Embryonic facial prominence (tissue), 1 donor: ENCODE results near the gene SPATA3.
"Not testable (repeated sequence)": the region's sequence is repeated elsewhere in the genome, so short reads cannot be mapped to it uniquely, and the experiment has no call there.

Source experiments
- DNase-seq: peaks from one replicate; pipeline ENCODE4 v3.0.0-alpha.2; 2016; ENCODE audit errors: extremely low spot score

Gene SPATA3

DNA sequence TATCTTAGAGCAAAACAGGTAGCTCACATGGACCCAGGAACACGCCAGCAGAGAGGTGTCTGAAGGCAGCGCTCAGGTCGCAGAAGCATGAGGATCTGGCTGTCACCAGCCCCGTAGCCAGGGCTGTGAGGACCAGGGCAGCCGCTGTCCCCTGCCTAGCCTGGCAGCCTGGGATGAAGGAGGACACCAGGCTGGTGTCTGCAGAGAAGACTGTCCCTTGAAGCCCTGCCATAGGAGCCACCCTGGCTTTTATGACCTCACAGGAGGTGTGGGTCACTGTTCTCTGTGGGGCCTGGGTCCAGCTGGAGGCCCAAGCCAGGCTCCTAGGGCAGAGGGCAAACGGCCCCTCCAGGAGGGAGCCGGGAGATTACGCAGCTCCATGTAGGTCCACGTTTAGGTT is at the start of gene SPATA3:
SPATA3 (plus strand) TSS at position 301 of the 400 bp plus-strand sequence. CDS start 113 bp downstream, outside the sequence.
- no peak for DNase-seq

DNA sequence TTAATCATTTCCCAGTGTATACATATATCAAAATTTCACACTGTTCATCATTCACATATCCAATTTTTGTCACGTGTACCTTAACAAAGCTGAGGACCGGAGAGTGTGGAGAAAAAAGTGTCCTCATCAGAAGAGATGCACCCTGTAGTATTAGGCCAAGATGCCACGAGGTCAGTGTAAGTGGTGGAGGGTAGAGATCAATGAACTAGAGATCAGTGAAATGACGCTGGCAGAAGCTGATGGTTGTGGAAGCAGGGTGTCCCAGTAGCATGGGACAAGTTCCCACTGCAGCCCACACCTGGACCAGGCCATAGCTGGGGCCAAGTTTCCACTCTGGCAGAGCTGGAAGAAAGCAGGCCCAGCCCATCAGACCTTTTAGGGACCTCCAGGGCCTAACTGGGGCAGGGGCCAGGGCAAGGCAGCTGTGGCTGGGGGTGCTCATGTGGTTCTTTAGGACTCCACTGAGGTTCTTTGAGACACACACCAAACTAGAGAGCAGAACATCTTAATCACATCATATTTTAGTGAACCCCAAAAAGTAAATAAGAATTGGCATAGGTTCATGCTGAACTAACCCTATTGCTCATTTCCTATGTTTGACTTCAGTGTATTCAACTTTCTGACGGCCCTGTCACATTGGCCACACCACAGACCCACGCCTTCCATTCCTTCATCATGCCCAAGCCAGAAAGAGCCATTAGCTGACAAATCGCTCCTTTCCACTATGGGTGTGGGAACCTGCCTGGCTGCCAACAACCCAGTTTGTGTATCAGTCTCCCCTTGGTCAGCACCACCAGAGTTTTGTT is 49.3 kb upstream of the SPATA3 start:
- no peak for DNase-seq

DNA sequence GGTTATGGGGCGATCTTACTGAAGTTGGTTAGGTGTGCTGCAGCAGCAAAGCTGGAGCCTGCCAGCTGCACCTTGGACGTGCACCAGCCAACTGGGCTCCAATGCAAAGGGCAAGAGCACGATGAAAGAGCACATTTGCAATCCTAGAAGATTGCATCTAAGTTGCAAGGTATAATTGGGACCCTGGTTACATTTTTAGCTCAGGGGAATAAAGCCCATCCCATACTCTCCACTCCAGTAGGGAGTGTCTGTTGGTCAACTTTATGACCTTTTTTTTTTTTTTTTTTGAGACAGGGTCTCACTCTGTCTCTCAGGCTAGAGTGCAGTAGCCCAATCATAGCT is 48.7 kb upstream of the SPATA3 start:
- DNase-seq: no peak

DNA sequence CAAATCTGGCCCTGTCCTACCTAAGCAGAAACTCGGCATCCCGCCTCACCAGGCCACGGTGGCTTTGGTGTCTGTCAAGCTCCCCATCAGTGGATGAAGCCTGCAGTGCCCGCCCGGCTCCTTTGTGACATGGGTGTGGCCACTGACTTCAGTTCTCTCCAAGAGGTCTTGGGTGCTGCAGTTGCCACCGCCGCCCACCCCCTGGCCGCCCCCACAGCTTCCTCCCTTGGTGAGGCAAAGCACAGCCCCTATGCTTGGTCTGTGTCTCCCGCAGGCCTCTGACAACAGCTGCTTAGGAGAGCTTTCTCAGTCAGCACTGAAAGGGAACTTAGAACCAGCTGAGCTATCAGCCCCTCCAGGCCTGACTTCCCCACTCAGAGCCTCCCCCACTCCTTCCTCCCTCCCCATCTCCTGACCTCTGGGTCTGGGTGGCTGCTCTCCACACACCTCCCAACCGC is 48.0 kb upstream of the SPATA3 start:
- DNase-seq: no peak

DNA sequence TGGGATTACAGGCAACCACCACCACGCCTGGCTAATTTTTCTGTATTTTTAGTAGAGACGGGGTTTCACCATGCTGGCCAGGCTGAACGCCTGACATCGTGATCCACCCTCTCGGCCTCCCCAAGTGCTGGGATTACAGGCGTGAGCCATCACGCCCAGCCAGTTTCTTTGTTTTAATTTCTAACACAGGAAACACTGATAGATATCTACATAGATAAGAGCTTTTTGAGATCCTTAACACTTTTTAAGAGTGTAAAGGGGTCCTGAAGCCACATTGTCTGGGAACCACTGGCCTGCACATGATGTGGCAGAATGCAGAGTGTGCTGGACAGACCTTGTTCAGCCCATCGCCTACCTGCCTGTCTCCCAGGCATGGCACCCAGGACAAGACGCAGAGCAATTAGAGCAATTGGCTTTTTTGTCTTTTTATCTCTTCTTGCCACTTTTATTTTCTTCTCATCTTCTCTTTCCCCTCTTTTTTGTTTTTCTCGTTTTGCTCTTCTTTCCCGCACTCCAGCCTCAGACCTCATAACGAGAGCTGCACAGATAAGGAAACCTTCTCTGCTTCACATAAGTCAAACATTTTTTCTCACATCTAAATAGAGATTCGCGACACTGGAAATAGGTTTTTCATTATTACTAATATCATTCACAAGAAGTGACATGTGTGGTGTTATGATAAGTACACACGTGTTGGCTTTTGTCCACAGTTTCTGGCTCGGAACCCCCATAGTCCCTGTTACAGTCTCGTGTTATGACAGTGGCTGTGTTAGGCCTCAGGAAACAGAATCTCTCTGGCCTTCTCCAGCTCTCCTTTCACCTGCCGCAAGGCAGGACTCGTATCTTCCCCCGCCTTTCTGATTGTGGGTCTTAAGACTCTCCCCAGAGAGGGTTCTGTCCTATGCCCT is 45.7 kb upstream of the SPATA3 start:
- no peak for DNase-seq

DNA sequence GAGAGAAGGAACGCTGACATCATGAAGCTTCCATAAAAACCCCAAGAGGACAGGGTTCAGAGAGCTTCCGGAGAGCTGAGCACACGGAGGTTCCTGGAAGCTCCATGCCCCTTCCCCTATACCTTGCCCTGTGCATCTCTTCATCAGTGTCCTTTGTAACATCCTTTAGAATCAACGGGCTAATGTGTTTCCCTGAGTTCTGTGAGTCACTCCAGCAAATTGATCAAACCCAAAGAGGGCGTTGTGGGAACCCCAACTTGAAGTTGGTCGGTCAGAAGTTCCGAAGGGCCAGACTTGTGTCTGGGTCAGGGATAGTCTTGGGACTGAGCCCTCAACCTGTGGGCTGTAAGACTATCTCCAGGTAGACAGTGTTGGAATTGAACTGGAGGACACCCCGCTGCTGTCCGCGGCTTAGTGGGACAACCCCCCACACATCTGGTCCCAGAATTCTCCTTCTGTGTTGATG is 45.0 kb upstream of the SPATA3 start:
- DNase-seq: no peak

DNA sequence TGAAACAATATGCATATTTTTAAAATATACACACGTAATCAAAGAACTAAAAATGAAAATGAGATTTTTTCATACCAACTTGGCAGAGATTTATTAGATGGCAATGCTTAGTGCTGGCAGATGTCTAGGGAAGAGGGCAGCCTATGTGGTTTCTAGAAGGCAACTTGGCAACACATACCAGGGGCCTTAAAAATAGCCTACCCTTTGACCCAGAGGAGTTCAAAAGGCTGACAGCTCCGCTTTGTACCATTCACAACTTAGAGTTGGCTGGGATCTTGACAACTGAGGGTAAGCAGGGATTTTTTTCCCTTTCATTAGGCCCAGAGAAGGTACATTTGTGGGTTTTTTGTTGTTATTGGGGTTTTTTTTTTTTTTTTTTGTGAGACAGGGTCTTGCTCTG is 44.5 kb upstream of the SPATA3 start:
- DNase-seq: no peak

DNA sequence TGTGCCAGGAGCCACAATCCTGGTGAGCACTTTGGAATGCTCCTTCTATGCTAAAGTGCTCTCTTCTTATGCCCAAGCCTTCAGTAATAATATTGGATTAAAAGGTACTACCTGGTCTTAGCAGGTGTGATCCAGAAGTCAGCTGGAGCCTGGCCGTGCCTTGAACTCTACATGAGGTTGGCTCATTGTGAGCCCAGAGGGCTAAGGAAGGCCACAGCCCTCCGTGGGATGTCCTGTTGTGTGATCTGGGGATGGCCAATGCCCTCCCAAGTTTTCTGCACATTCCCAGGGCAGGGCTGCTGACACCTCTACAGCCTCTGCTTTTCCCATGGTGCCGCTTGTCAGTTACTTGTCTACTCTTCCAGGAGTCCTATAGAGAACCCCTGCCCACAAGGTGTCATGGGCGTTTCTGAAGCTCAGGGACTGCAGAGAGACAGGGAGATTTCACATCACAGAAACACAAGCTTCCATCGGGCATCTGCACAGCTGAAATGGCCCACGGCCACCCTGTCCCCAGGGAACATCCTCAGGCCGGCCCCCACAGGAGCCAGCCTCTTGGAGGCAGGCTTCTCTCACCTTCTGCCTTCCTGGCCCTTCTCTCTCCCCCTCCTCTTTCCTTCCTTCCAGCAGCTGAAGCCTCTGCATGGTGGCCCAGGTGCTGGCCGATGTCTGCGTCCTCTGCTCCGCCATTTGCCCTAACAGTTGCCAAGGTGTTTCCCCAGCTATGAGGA is 43.5 kb upstream of the SPATA3 start:
- DNase-seq: no peak

DNA sequence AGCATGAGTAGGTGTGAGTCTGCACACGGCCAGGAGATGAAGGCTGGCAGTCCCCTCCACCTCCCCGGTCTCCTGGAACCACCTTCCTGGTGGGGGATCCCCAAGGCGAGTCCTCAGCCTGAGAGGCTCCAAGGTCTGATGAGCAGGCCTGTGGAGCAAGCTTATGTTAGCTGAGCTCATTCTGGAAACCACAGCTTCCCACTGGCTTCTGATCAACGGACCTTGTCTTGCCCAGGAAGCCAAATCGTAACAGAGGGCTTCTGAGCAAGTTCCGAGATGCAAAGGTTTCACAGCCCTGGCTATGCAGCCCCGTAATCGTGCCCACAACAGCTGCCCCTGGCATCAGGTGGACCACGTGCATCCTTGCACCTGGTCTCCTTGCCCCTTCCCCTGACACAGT is 42.1 kb upstream of the SPATA3 start:
- no peak for DNase-seq

DNA sequence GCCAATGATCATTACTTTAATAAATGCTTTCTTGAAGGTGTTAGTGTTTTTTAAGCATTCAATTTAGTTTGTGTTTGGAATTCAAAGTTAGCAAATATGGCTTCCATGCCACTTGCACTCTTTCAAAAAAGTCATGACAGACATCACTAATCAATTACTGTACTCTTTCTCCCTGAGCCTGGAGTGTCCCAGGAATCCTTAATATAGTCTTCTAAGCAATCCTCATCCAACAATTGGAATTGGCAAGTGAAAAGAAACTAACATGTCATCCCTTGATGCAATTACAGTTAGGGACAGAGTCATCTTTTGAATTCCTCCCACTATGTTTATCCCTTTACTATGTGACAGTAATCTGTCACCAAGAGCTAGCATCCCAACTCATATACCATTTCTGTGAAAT is 41.2 kb upstream of the SPATA3 start:
- no peak for DNase-seq

DNA sequence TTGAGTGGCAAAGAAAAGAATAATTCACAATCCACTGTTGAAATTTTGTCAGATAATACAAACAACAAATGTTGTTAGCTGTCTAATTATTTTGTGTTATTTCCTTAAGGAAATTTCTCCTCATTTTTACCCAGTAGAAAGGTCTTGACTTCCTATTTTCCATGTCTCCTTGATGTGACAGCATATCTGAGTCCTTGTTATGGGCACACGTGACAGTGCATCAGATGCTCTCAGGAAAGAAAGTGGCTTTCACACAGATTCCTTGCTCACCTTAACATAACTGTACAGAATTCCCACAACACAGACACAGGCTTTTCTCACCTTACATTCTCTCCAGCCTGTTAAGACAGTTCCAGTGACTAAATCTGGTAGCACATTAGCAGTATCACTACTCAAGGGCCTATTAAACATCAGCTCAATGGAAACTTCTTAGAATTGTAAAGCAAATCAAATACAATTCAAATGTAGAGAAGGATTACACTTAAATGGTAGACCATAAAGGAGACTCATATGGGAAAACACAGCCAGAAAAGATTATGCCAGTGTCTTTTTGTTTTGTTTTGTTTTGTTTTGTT is 40.7 kb upstream of the SPATA3 start:
- DNase-seq: no peak

DNA sequence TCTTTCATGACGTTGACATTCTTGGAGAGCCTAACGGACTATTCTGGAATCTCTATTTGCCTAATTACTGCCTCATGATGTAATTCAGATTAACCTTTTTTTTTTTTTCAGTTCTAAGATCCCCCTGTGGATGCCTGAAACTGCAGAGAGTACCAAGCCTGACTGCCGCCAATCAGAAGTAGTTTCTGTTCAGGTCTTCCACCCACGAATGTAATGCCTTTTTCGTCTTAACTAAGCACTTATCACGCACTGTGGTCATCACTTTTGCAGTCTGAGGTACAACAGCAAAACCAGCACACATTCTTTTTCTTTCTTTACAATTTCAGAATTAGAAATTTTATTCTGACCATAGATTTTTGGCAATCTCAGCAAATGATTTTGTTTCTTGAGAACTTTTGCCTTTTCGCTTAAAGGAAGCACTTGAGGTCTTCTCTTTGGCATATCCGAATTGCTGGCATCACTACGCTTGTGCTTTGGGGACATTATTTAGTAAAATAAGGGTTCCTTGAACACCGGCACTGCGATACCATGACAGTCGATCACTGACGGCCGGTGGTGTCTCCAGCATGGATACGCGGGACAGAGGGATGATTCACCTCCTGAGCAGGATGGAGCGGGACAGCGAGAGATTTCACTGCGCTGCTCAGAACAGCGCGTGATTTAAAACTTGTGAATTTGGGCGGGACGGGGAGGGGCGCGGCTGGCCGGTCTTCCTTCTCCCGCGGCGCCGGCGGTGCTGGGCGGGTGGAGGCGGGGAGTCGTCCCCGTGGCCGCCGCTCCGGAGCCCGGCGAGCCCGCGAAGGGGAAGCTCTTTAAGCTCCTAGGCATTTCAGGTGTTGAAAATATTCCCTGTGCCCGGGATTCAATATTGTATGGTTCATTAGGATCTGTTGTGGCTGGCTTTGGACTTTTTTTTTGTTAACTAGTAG is 38.8 kb upstream of the SPATA3 start:
- no peak for DNase-seq

DNA sequence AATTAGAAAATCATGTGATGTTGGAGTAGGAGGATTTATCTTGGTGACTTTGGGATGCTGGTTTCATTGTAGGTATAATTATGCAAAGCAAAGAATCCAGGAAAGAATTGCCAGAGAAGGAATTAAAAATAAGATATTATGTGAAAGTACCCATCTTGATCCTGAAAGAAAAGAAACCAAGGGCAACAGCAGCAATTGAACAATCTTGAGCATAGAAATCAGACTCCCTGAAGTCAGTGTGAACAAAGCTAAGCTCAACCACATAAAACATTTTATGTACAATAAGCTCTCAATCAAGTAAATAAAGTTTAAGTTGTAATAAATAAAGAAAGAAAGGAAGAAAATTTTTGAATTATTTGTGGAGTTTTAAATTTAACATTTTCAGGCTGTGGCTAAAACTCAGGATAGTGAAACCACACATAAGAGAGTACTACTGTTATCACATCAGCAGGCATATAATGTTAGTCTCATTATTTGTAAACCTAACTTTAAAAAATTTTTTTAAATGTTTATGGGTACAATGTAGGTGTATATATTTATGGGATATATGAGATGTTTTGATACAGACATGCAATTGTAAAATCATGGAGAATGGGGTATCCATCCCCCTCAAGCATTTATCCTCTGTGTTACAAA is 38.0 kb upstream of the SPATA3 start:
- DNase-seq: no peak

DNA sequence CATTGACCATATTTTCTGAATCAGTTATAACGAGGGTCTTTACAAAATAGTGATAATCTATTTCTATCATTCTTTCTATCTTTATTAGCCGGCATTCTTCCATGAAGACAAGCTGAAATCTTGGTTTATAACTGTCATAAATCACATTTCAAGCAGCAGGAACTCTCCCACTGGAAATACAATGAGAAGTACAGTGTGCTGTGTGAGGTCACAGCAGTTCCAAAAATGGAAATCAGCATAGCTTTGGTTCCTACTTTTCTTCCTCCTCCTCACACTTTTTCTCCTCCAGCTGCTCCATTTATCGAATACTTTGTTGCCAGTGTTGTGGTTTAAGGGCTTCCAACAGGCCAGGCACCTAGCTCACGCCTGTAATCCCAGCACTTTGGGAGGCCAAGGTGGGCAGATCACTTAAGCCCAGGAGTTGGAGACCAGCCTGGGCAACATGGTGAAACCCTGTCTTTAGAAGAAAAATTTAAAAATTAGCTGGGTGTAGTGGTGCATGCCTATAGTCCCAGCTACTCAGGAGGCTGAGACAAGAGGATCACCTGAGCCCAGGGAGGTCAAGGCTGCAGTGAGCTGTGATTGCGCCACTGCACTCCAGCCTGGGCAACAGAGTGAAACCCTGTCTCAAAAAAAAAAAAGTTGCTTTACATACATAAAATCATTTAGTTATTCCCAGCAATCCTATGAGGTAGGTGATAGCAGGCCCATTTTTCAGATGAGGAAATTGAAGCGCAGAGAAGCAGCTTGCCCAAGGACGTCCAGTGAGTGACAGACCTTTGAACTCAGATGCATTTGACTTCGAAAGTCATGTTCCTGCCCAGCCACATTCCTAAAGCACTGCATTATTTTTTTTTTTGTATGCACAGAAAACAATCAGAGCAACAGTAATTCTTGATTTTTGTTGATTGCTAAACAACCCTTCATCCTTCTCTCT is 36.8 kb upstream of the SPATA3 start:
- no peak for DNase-seq

DNA sequence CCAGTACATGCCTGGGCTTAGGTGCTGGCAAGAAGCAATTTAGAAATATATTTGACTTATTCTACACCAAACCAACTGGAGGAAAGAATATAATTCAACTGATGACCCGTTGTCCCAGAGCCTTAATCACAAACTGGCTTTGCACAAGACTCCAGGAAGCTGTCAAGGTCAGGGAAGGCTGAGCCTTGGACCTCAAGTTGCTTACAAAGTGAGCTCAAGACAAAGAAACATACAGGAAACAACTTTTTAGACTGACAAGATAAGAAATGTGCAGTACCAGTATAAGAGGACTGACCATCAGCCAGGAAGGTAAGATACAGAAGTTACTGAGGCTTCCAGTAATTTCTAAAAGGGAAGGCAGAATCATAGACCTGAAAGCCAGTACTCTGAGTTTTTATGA is 35.9 kb upstream of the SPATA3 start:
- DNase-seq: no peak

DNA sequence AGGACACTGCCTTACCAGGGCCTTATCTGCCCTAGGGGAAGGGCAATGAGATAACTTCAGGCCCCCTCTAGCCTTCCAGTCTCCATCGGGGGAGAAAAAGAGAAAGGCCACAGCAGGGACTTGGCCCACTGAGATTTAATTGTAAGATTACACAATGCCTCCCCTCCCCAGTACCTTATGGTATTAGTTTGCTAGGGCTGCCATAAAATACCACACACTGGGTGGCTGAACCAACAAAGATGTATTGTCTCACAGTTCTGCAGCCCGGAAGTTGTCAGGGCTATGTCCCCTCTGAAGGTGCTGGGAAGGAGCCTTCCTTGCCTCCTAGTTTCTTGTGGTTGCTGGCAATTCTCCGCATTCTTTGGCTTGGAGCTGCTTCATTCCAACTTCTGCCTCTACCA is 34.8 kb upstream of the SPATA3 start:
- DNase-seq: no peak

DNA sequence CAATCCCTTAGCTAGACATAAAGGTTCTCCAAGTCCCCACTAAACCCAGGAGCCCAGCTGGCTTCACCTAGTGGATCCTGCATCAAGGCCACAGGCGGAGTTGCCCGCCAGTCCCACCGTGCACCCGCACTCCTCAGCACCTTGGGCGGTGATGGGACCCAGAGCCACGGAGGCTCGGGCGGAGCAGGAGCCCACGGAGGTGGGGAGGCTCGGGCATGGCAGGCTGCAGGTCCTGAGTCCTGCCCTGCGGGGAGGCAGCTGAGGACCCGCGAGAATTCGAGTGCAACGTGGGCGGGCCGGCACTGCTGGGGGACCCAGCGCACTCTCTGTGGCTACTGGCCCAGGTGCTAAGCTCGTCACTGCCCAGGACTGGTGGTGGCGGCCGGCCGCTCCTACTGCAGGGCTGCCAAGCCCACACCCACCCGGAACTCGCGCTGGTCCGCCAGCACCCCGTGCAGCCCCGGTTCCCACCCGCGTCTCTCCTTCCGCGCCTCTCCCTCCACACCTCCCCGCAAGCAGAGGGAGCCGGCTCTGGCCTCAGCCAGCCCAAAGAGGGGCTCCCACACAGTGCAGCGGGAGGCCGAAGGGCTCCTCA is 31.7 kb upstream of the SPATA3 start:
- no peak for DNase-seq

DNA sequence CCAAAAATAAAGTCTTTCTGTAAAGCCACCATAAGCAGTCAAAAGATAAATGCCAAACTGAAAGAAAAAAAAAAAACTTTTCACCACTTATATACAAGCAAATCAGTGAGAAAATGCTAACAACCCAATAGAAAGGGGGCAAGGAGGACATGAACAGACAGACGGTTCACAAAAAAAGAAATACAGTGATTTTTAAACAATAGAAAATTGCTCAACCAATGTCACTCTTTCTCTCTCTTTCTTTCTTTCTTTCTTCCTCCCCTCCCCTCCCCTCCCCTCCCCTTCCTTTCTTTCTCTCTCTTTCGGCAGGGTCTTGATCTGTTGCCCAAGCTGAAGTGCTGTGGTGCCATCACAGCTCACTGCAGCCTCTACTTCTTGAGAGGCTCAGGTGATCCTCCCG is 28.8 kb upstream of the SPATA3 start:
- DNase-seq: no peak

DNA sequence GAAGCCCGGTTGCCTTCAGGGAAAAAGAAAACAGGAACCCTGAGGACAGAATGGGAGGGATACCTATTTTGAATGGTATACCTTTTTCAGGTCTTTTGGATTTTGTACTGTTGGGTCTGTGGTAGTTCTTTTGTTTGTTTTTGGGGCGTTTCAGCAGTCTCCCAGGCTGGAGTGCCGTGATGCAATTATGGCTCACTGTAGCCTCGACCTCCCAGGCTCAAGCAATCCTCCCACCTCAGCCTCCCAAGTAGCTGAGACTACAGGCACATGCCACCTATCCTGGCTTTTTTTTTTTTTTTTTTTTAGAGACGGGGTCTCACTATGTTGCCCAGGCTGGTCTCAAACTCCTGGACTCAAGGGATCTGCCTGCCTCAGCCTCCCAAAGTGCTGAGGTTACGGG is 27.6 kb upstream of the SPATA3 start:
- not testable (repeated sequence) for DNase-seq
